Measurements from ENCODE around the gene IFT172. TPM values are rescaled to one million over a fixed set of nuclear protein-coding genes. Genes with fewer than 3 reads are reported as not detected.

The IFT172 gene
- total and polyA plus RNA-seq, 2 donors (not counting 1 experiment from before 2014, with no cell fraction given), result 21.4 to 33.3 TPM

DNA sequence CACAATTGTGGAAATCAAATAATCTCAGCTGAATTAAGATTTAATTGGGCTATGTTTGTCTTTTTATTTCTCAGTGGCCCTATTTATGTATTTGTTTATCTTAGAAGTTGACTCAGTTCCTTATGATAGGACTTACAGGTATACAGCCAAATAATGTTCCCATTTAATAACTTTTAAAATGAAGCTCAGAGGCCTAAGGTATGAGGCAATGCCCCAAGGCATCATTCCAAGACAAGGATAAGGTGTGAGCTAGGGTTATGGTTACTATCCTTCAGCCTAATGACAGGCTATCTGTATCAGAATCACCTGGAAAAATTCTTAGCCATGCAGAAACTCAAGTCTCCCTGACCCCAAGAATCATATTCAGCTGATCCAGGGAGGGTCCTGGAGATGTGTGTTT lies 68.5 kb downstream of the IFT172 start:
- Histone ChIP-seq H3K79me2 (ENCODE audit: control insufficient read depth, insufficient read depth, low read length) (no peaks in the 10 kb centered on the region), H3K27ac (ENCODE audit: low read length in 2 of 2) (no peak overlapping the region), H3K9me3 (ENCODE audit: control extremely low read depth in 1 of 3, control insufficient read depth in 2 of 3, insufficient read depth in 1 of 3, low read length in 2 of 3) (no peaks in the 10 kb centered on the region), H3K9ac (ENCODE audit: low read length) (no peak overlapping the region), H3K27me3 (replicated peaks in 1 of 4; ENCODE audit: control extremely low read depth in 1 of 4, control insufficient read depth in 3 of 4, insufficient read depth in 4 of 4, low read length in 3 of 4) (no peaks in the 10 kb centered on the region), H3K36me3 (replicated peaks in 1 of 2; ENCODE audit: control extremely low read depth in 1 of 2, control insufficient read depth in 1 of 2, extremely low read depth in 1 of 2, insufficient read depth in 2 of 2, low read length in 1 of 2) (no peaks in the 10 kb centered on the region), H4K20me1 (ENCODE audit: control insufficient read depth, insufficient read depth, low read length, poor library complexity, severe bottlenecking) (no peaks in the 10 kb centered on the region), H3K4me2 (replicated peaks; ENCODE audit: low read depth, low read length, poor library complexity, severe bottlenecking) (no peak overlapping the region), H3K4me1 (ENCODE audit: control insufficient read depth in 2 of 2, insufficient read depth in 2 of 2, low read length in 2 of 2) (no peaks in the 10 kb centered on the region), H3K4me3 (ENCODE audit: control extremely low read depth in 1 of 5, extremely low read depth in 1 of 5, insufficient read depth in 1 of 5, low read depth in 2 of 5, low read length in 4 of 5) (no peak overlapping the region), H2AFZ (ENCODE audit: insufficient read depth, low read depth, low read length, poor library complexity, severe bottlenecking) (no peak overlapping the region)
- Mint-ChIP-seq H3K4me1 (no peaks in the 10 kb centered on the region), H3K27ac (no peak overlapping the region), H3K9me3 (ENCODE audit: insufficient read depth) (no peaks in the 10 kb centered on the region), H3K4me3 (no peak overlapping the region), H3K27me3 (peaks cover 7% of the 10 kb centered on the region)
- no peak for DNase-seq
- CTCF ChIA-PET, result no interaction called here
- POLR2A ChIA-PET, result interaction anchor here (0.6 kb wide), 1 partner anchor 294 kb away, joined by 4 read pairs; no protein-coding TSS in a partner anchor
- TF ChIP-seq, protein P1, sequence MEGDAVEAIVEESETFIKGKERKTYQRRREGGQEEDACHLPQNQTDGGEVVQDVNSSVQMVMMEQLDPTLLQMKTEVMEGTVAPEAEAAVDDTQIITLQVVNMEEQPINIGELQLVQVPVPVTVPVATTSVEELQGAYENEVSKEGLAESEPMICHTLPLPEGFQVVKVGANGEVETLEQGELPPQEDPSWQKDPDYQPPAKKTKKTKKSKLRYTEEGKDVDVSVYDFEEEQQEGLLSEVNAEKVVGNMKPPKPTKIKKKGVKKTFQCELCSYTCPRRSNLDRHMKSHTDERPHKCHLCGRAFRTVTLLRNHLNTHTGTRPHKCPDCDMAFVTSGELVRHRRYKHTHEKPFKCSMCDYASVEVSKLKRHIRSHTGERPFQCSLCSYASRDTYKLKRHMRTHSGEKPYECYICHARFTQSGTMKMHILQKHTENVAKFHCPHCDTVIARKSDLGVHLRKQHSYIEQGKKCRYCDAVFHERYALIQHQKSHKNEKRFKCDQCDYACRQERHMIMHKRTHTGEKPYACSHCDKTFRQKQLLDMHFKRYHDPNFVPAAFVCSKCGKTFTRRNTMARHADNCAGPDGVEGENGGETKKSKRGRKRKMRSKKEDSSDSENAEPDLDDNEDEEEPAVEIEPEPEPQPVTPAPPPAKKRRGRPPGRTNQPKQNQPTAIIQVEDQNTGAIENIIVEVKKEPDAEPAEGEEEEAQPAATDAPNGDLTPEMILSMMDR (IDR thresholded peaks at IDR 0.05), result no peak
- TF ChIP-seq EZH2 (IDR thresholded peaks at IDR 0.05; ENCODE audit: borderline replicate concordance, insufficient read depth, low read depth, low read length, poor library complexity, severe bottlenecking), result no peak
- intact Hi-C loops (cut with micrococcal nuclease), result no loop called here
- ATAC-seq (ENCODE audit: low read depth), result no peak

DNA sequence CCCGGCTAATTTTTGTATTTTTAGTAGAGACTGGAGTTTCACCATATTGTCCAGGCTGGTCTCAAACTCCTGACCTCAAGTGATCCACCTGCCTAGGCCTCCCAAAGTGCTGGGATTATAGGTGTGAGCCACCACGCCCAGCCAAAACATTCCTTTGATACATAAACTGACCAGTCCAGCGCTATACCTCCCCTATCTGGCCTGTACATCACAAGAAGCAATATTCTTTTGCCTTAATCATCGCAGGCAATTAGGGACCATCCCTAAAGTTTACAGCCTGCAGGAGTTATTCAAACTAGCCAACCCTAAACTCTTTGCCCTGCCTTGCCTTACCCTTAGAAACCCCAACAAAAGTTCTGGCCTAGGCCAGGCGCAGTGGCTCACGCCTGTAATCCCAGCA lies 73.4 kb downstream of the IFT172 start:
- Mint-ChIP-seq H3K27ac (no peak overlapping the region), H3K4me3 (no peak overlapping the region), H3K9me3 (ENCODE audit: insufficient read depth) (no peaks in the 10 kb centered on the region), H3K27me3 (peaks cover 18% of the 10 kb centered on the region), H3K4me1 (no peaks in the 10 kb centered on the region)
- ATAC-seq (ENCODE audit: low read depth) (no peak), DNase-seq (no peak)
- Histone ChIP-seq H3K27ac (ENCODE audit: low read length in 2 of 2) (no peak overlapping the region), H3K9me3 (ENCODE audit: control extremely low read depth in 1 of 3, control insufficient read depth in 2 of 3, insufficient read depth in 1 of 3, low read length in 2 of 3) (no peaks in the 10 kb centered on the region), H2AFZ (ENCODE audit: insufficient read depth, low read depth, low read length, poor library complexity, severe bottlenecking) (no peak overlapping the region), H3K36me3 (replicated peaks in 1 of 2; ENCODE audit: control extremely low read depth in 1 of 2, control insufficient read depth in 1 of 2, extremely low read depth in 1 of 2, insufficient read depth in 2 of 2, low read length in 1 of 2) (no peaks in the 10 kb centered on the region), H4K20me1 (ENCODE audit: control insufficient read depth, insufficient read depth, low read length, poor library complexity, severe bottlenecking) (no peaks in the 10 kb centered on the region), H3K9ac (ENCODE audit: low read length) (no peak overlapping the region), H3K4me1 (ENCODE audit: control insufficient read depth in 2 of 2, insufficient read depth in 2 of 2, low read length in 2 of 2) (no peaks in the 10 kb centered on the region), H3K4me2 (replicated peaks; ENCODE audit: low read depth, low read length, poor library complexity, severe bottlenecking) (no peak overlapping the region), H3K4me3 (ENCODE audit: control extremely low read depth in 1 of 5, extremely low read depth in 1 of 5, insufficient read depth in 1 of 5, low read depth in 2 of 5, low read length in 4 of 5) (no peak overlapping the region), H3K27me3 (replicated peaks in 1 of 4; ENCODE audit: control extremely low read depth in 1 of 4, control insufficient read depth in 3 of 4, insufficient read depth in 4 of 4, low read length in 3 of 4) (no peaks in the 10 kb centered on the region), H3K79me2 (ENCODE audit: control insufficient read depth, insufficient read depth, low read length) (no peaks in the 10 kb centered on the region)
- intact Hi-C loops (cut with micrococcal nuclease), result no loop called here
- WGBS (ENCODE audit: insufficient coverage), result 95% methylated on average over 4 of the region's 6 CpGs
- no peak for TF ChIP-seq EZH2 (IDR thresholded peaks at IDR 0.05; ENCODE audit: borderline replicate concordance, insufficient read depth, low read depth, low read length, poor library complexity, severe bottlenecking)
- TF ChIP-seq, protein P1 (IDR thresholded peaks at IDR 0.05), result no peak
- ChIA-PET CTCF (no interaction called here), POLR2A (no interaction called here)

All from B cell (primary cell).